ENCODE results near the gene ZNF423.

ZNF423 gene

GRCh38 chr16:49822649-49823370 lies 33.1 kb downstream of the ZNF423 start:
- no peak for DNase-seq

- DNase-seq, result no peak
These were observed 34.2 kb downstream of the ZNF423 start for GRCh38 chr16:49821614-49822282.

- DNase-seq, result no peak
These were observed 34.8 kb downstream of the ZNF423 start for GRCh38 chr16:49821156-49821555.

GRCh38 chr16:49817754-49818507 lies 38.0 kb downstream of the ZNF423 start:
- no peak for DNase-seq

- no peak for DNase-seq
These were observed 39.0 kb downstream of the ZNF423 start for GRCh38 chr16:49816875-49817274.

- no peak for DNase-seq
These were observed 44.1 kb downstream of the ZNF423 start for GRCh38 chr16:49811644-49812334.

- DNase-seq, result no peak
These were observed 45.1 kb downstream of the ZNF423 start for GRCh38 chr16:49810831-49811230.

GRCh38 chr16:49809561-49809960 lies 46.4 kb downstream of the ZNF423 start:
- DNase-seq, result no peak

- DNase-seq, result no peak
These were observed 46.9 kb downstream of the ZNF423 start for GRCh38 chr16:49809062-49809461.

GRCh38 chr16:49806446-49806845 lies 49.5 kb downstream of the ZNF423 start:
- DNase-seq, result no peak

- peak; percentile 56 for DNase-seq
These were observed 54.6 kb downstream of the ZNF423 start for GRCh38 chr16:49801290-49801689.

- peak; percentile 59 for DNase-seq
These were observed 55.0 kb downstream of the ZNF423 start for GRCh38 chr16:49800876-49801275.

- DNase-seq, result no peak
These were observed 55.5 kb downstream of the ZNF423 start for GRCh38 chr16:49800441-49800840.

GRCh38 chr16:49799172-49799571 lies 56.7 kb downstream of the ZNF423 start:
- DNase-seq, result no peak

- DNase-seq, result no peak
These were observed 60.4 kb downstream of the ZNF423 start for GRCh38 chr16:49795513-49795912.

- DNase-seq, result no peak
These were observed 62.7 kb downstream of the ZNF423 start for GRCh38 chr16:49793244-49793643.

GRCh38 chr16:49789616-49790015 lies 66.3 kb downstream of the ZNF423 start:
- DNase-seq, result no peak

- no peak for DNase-seq
These were observed 66.9 kb downstream of the ZNF423 start for GRCh38 chr16:49788986-49789385.

- DNase-seq, result no peak
These were observed 67.3 kb downstream of the ZNF423 start for GRCh38 chr16:49788572-49788971.

- DNase-seq, result no peak
These were observed 68.9 kb downstream of the ZNF423 start for GRCh38 chr16:49786926-49787557.

- no peak for DNase-seq
These were observed 69.9 kb downstream of the ZNF423 start for GRCh38 chr16:49785970-49786369.

- peak; percentile 77 for DNase-seq
These were observed 73.5 kb downstream of the ZNF423 start for GRCh38 chr16:49782405-49782804.

GRCh38 chr16:49781401-49781800 lies 74.5 kb downstream of the ZNF423 start:
- peak; percentile 48 for DNase-seq
